ENCODE results near the gene KIF16B. TPM values are rescaled to one million over a fixed set of nuclear protein-coding genes. Genes with fewer than 3 reads are reported as not detected.

KIF16B gene
- total and polyA plus RNA-seq, 8 donors, result 5.0 to 59.8 (median 24.2) TPM

GRCh38 chr20:16412906-16413305 is 160.3 kb downstream of the KIF16B start:
- intact Hi-C loops (cut with DNase I; ENCODE audit: low total_unique reads), result no loop called here
- DNase-seq, result no peak
- Histone ChIP-seq H3K9me3 (peaks cover 0 to 13% (median 7%) of the 10 kb centered on the region in 4 donors), H3K4me1 (no peaks in the 10 kb centered on the region), H3K27ac (no peak overlapping the region), H3K4me3 (no peak overlapping the region), H3K36me3 (peaks cover 0 to 24% (median 12%) of the 10 kb centered on the region in 4 donors), H3K27me3 (no peaks in the 10 kb centered on the region)
- no peak for TF ChIP-seq EP300 (IDR thresholded peaks at IDR 0.05)
- TF ChIP-seq CTCF (IDR thresholded peaks at IDR 0.05), result no peak
- TF ChIP-seq POLR2AphosphoS5 (IDR thresholded peaks at IDR 0.05), result no peak
- WGBS, 5 donors, result 82 to 97% (median 93%) methylated on average over 1 of the region's 1 CpG

- no peak for TF ChIP-seq POLR2AphosphoS5 (IDR thresholded peaks at IDR 0.05)
- no peak for TF ChIP-seq POLR2A (IDR thresholded peaks at IDR 0.05)
- no peak for TF ChIP-seq EP300 (IDR thresholded peaks at IDR 0.05)
- no peak for TF ChIP-seq CTCF (IDR thresholded peaks at IDR 0.05)
- Histone ChIP-seq H3K27me3 (no peaks in the 10 kb centered on the region), H3K9me3 (peaks cover 0 to 13% (median 7%) of the 10 kb centered on the region in 4 donors), H3K4me3 (no peak overlapping the region), H3K27ac (no peak overlapping the region), H3K36me3 (peaks cover 0 to 30% (median 20%) of the 10 kb centered on the region in 4 donors), H3K4me1 (no peaks in the 10 kb centered on the region)
- DNase-seq, result no peak
- intact Hi-C loops (cut with DNase I; ENCODE audit: low total_unique reads), result no loop called here
- WGBS, 5 donors, result 93 to 99% (median 97%) methylated on average over 3 of the region's 3 CpGs
These were observed 161.9 kb downstream of the KIF16B start for GRCh38 chr20:16411361-16411760.

- no peaks in the 10 kb centered on the region for H3K27me3 ChIP-seq
- H3K4me3 ChIP-seq, result no peak overlapping the region
- no peak for DNase-seq
- peaks cover under 1 to 38% (median 27%) of the 10 kb centered on the region in 4 donors for H3K36me3 ChIP-seq
- H3K9me3 ChIP-seq, result peaks cover 0 to 13% (median 7%) of the 10 kb centered on the region in 4 donors
- H3K4me1 ChIP-seq, result no peaks in the 10 kb centered on the region
- intact Hi-C loops (cut with DNase I; ENCODE audit: low total_unique reads), result no loop called here
- H3K27ac ChIP-seq, result no peak overlapping the region
- no peak for TF ChIP-seq EP300 (IDR thresholded peaks at IDR 0.05)
- no peak for TF ChIP-seq POLR2A (IDR thresholded peaks at IDR 0.05)
- 95 to 99% (median 98%) methylated on average over 3 of the region's 3 CpGs for WGBS, 5 donors
These were observed 162.6 kb downstream of the KIF16B start for GRCh38 chr20:16410626-16411025.

- 74 to 95% (median 89%) methylated on average over 1 of the region's 1 CpG for WGBS, 5 donors
- Histone ChIP-seq H3K9me3 (peaks cover 0 to 13% (median 7%) of the 10 kb centered on the region in 4 donors), H3K4me3 (no peak overlapping the region), H3K27ac (no peak overlapping the region), H3K27me3 (no peaks in the 10 kb centered on the region), H3K4me1 (no peaks in the 10 kb centered on the region), H3K36me3 (peaks cover 7 to 51% (median 43%) of the 10 kb centered on the region in 4 donors)
- no peak for DNase-seq
- intact Hi-C loops (cut with DNase I; ENCODE audit: low total_unique reads), result no loop called here
- no peak for TF ChIP-seq CTCF (IDR thresholded peaks at IDR 0.05)
- no peak for TF ChIP-seq EP300 (IDR thresholded peaks at IDR 0.05)
These were observed 164.3 kb downstream of the KIF16B start for GRCh38 chr20:16408981-16409380.

- 88 to 97% (median 93%) methylated on average over 5 of the region's 5 CpGs for WGBS, 5 donors
- no peaks in the 10 kb centered on the region for H3K4me1 ChIP-seq
- H3K27me3 ChIP-seq, result no peaks in the 10 kb centered on the region
- peaks cover 0 to 13% (median 7%) of the 10 kb centered on the region in 4 donors for H3K9me3 ChIP-seq
- H3K27ac ChIP-seq, result no peak overlapping the region
- H3K36me3 ChIP-seq, result peaks cover 11 to 59% (median 57%) of the 10 kb centered on the region in 4 donors
- no peak for TF ChIP-seq CTCF (IDR thresholded peaks at IDR 0.05)
- no peak for TF ChIP-seq EP300 (IDR thresholded peaks at IDR 0.05)
- no peak for TF ChIP-seq POLR2A (IDR thresholded peaks at IDR 0.05)
- no peak for TF ChIP-seq POLR2AphosphoS5 (IDR thresholded peaks at IDR 0.05)
- no peak for DNase-seq
- H3K4me3 ChIP-seq, result no peak overlapping the region
- intact Hi-C loops (cut with DNase I; ENCODE audit: low total_unique reads), result no loop called here
These were observed 165.8 kb downstream of the KIF16B start for GRCh38 chr20:16407251-16408067.

Measured in stomach (tissue), 9 donors.